Endodermal cell (in vitro differentiated cells): Measurements from ENCODE around the gene MBLAC1. TPM values are rescaled to one million over a fixed set of nuclear protein-coding genes. Genes with fewer than 3 reads are reported as not detected.

Experiments used
- DNase-seq: peaks from one replicate; pipeline ENCODE4 v3.0.0-alpha.2; 2017
- H3K27ac ChIP-seq: 2 replicates; pipeline ENCODE4 v1.5.1; 2013; ENCODE audit warnings: mild to moderate bottlenecking, low read depth, low read length, moderate library complexity
- H3K27me3 ChIP-seq: 2 replicates; pipeline ENCODE4 v1.6.1; 2013; ENCODE audit warnings: mild to moderate bottlenecking, low read length, moderate library complexity; ENCODE audit not compliant: insufficient read depth, control insufficient read depth, poor library complexity, severe bottlenecking
- H3K36me3 ChIP-seq: 2 replicates; pipeline ENCODE4 v1.7.0; 2013; ENCODE audit warnings: mild to moderate bottlenecking, low read length, moderate library complexity; ENCODE audit not compliant: control insufficient read depth, insufficient read depth
- H3K4me1 ChIP-seq: one replicate; pipeline ENCODE4 v1.7.0; 2013; ENCODE audit warnings: low read length; ENCODE audit not compliant: control insufficient read depth, insufficient read depth
- H3K4me3 ChIP-seq: 2 replicates; pipeline ENCODE4 v1.5.1; 2013; ENCODE audit warnings: mild to moderate bottlenecking, low read length, moderate library complexity
- H3K9ac ChIP-seq: 2 replicates; pipeline ENCODE4 v1.6.1; 2013; ENCODE audit warnings: mild to moderate bottlenecking, low read length, moderate library complexity; ENCODE audit not compliant: poor library complexity, severe bottlenecking; ENCODE audit errors: extremely low read depth
- H3K9me3 ChIP-seq: 2 replicates; pipeline ENCODE4 v1.6.1; 2013; ENCODE audit warnings: mild to moderate bottlenecking, low read length, moderate library complexity; ENCODE audit not compliant: control insufficient read depth
- H3K27ac Mint-ChIP-seq: 2 replicates; pipeline ENCODE4 v1.8.0; 2020; ENCODE audit warnings: mixed read lengths
- H3K27me3 Mint-ChIP-seq: 2 replicates; pipeline ENCODE4 v1.8.0; 2021; ENCODE audit warnings: mild to moderate bottlenecking, mixed read lengths; ENCODE audit not compliant: insufficient read depth
- H3K36me3 Mint-ChIP-seq: 2 replicates; pipeline ENCODE4 v1.8.0; 2020; ENCODE audit warnings: low read depth, mixed read lengths
- H3K4me1 Mint-ChIP-seq: 2 replicates; pipeline ENCODE4 v1.8.0; 2020; ENCODE audit warnings: mixed read lengths
- H3K4me3 Mint-ChIP-seq: 2 replicates; pipeline ENCODE4 v1.8.0; 2020; ENCODE audit warnings: mild to moderate bottlenecking, moderate library complexity, mixed read lengths
- H3K9me3 Mint-ChIP-seq: 2 replicates; pipeline ENCODE4 v1.8.0; 2020; ENCODE audit warnings: mild to moderate bottlenecking, mixed read lengths
- WGBS, 2 experiments: methylation state at CpG; one replicate each; pipeline versions ENCODE4 v1.1.5 to v1.1.7; 2013; ENCODE audit warnings: missing lambda C conversion rate in 2 of 2, mixed read lengths in 1 of 2; ENCODE audit not compliant: insufficient coverage in 1 of 2, insufficient read length in 1 of 2; 5-methylcytosine and 5-hydroxymethylcytosine counted together
- total RNA-seq, 2 donors: library from RNA; stranded (reverse); fragmentation: NEBNext Ultra II Directional in 1 of 2; extraction: Animal tissue kit (Norgen Biotek cat#: 25700) in 1 of 2; gene quantifications; 2 replicates in 1 of 2; 3 replicates in 1 of 2; pipeline ENCODE4 v1.2.1, GENCODE V29; 2021
- TF ChIP-seq, protein P1 (sequence below): fragments of 200-600 bp; sonication (generic); conservative IDR thresholded peaks from 2 replicates; pipeline ENCODE4 v1.5.0; 2021; ENCODE audit warnings: antibody characterized with exemption, mild to moderate bottlenecking

Gene MBLAC1
- total RNA-seq, 2 donors from 2014 or later, result 1.3 to 1.4 TPM

DNA sequence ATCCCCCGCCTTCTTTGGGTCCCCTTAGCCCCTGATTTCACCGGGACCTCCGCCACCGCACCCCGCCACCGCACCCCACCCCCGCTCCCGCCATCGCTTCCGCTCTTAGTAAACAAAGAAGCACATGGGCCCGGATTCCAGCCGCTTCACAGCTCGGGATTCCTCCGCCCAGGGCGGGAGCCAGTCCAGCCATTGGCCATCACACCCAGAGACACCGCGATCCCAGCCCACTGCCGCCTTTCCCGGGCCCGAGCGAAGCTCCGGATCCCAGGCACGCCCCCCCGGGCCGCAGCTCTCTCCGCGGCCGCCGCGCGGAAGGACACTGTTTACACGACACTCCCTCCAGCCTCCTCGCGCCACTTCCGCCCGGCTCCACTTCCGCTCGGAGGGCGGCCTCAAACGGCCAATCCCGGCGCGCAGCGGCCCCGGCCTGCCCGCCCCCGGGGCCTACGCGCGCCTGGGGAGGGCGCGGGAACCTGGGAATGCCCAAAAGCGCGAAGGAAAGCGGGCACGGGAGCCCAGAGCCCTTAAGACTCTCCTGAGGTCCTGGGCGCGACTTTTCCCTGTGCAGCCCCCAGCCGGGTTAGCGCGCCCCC, 26.2 kb upstream of the MBLAC1 start:
- no peaks in the 10 kb centered on the region for H3K27me3 ChIP-seq
- peak overlapping the region; percentile 89 for H3K4me3 Mint-ChIP-seq
- H3K9ac ChIP-seq, result peak overlapping the region; percentile 100
- peaks cover 17% of the 10 kb centered on the region for H3K4me1 Mint-ChIP-seq
- H3K27ac ChIP-seq, result peak overlapping the region; percentile 99
- H3K36me3 Mint-ChIP-seq, result peaks cover 69% of the 10 kb centered on the region
- no peaks in the 10 kb centered on the region for H3K9me3 ChIP-seq
- whole genome bisulfite sequencing, 2 experiments, result 0% methylated on average over 10 to 61 of the region's 61 CpGs
- H3K27ac Mint-ChIP-seq, result peak overlapping the region; percentile 97
- peaks cover 6% of the 10 kb centered on the region for H3K4me1 ChIP-seq
- peak overlapping the region; percentile 92 for H3K4me3 ChIP-seq
- H3K36me3 ChIP-seq, result peaks cover 54% of the 10 kb centered on the region
- peak; percentile 95 for DNase-seq
- TF ChIP-seq, protein P1, sequence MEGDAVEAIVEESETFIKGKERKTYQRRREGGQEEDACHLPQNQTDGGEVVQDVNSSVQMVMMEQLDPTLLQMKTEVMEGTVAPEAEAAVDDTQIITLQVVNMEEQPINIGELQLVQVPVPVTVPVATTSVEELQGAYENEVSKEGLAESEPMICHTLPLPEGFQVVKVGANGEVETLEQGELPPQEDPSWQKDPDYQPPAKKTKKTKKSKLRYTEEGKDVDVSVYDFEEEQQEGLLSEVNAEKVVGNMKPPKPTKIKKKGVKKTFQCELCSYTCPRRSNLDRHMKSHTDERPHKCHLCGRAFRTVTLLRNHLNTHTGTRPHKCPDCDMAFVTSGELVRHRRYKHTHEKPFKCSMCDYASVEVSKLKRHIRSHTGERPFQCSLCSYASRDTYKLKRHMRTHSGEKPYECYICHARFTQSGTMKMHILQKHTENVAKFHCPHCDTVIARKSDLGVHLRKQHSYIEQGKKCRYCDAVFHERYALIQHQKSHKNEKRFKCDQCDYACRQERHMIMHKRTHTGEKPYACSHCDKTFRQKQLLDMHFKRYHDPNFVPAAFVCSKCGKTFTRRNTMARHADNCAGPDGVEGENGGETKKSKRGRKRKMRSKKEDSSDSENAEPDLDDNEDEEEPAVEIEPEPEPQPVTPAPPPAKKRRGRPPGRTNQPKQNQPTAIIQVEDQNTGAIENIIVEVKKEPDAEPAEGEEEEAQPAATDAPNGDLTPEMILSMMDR, result no peak
- no peaks in the 10 kb centered on the region for H3K27me3 Mint-ChIP-seq
- H3K9me3 Mint-ChIP-seq, result no peaks in the 10 kb centered on the region

DNA sequence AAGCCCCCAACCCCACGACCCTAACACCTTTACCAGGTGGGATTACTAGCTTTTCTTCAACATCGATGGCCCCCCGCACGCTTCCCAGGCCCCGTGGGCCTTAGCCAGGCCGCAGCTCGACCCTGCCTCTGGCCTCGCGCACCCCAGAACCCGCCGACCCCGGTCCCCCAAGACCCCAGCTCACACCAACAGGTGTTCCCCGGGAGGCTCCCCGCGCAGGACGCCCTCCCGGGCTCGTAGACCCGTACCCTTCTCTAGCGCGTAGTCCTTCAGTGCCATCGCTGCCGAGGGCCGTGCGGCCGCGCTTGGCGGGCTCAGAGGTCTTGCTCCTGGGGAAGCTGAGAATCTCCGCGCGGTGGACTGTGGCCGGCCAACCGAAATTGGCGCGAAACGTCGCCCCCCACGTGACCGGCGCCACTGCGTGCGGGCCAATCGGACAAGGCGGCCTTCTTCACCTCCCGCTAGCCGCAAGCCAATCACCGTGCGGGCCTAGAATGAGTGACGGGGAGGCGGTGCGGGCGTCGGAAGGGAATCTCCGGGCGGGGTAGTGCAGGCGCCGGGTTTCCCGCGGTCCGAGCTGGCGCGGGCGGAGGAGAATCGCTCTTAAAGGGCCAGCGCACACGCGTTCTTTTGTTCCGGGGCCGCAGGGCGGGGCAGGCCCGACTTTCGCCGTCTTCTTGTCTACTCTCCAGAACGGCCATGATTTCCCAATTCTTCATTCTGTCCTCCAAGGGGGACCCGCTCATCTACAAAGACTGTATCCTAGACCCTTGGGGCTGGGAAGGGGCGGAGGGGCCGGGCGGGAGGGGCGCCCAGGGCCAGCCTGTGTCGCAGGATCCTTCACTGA, 25.5 kb upstream of the MBLAC1 start, which contains the start of the genes AP4M1 and MCM7:
TSS of gene AP4M1 (plus strand) at position 628 of the 847 bp plus-strand sequence. CDS start at position 700, 72 bp downstream.
TSS of gene MCM7 (minus strand) at position 382 of the 847 bp plus-strand sequence. CDS start at position 279, 103 bp downstream.
- TF ChIP-seq, protein P1, result no peak
- Histone ChIP-seq H3K9ac (peak within 1 kb of the TSS; percentile 100), H3K4me1 (peaks cover 6% of the 10 kb centered on the region), H3K27ac (peak within 1 kb of the TSS; percentile 99), H3K27me3 (no peaks in the 10 kb centered on the region), H3K9me3 (no peaks in the 10 kb centered on the region), H3K36me3 (peaks cover 51% of the 10 kb centered on the region), H3K4me3 (peak within 1 kb of the TSS; percentile 92)
- Mint-ChIP-seq H3K4me1 (peaks cover 17% of the 10 kb centered on the region), H3K27me3 (no peaks in the 10 kb centered on the region), H3K27ac (peak within 1 kb of the TSS; percentile 97), H3K4me3 (peak within 1 kb of the TSS; percentile 89), H3K36me3 (peaks cover 62% of the 10 kb centered on the region), H3K9me3 (no peaks in the 10 kb centered on the region)
- DNase-seq, result peak; percentile 99
- WGBS, 2 experiments, result 0% methylated on average over 59 to 80 of the region's 80 CpGs

DNA sequence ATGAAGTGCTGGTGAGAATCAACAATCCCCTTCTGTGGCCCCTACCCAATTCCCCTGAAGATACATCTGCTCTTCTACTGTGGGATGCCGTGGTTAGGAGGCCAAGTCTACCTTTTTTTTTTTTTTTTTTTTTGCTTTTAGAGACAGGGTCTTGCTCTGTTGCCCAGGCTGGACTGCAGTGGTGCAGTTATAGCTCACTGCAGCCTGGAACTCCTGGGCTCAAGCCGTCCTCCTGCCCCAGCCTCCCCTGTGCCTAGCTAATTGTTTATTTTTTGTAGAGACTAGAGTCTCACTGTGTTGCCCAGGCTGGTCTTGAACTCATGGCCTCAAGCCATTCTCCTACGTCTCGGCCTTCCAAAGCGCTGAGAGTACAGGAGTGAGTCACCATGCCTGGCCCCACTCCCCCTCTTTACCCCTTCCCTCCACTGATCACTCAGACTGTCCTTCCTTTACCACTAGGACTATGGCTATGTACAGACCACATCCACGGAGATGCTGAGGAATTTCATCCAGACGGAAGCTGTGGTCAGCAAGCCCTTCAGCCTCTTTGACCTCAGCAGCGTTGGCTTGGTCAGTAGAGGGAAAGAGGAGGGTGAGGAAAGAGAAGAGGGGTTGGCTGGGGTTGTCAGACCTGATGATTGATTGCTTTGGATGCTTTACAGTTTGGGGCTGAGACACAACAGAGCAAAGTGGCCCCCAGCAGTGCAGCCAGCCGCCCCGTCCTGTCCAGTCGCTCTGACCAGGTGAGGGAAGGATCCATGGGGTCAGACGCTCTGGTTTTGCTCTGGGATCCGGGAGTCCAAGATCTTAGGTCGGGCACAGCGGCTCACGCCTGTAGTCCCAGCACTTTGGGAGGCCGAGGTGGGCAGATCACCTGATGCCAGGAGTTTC, 23.6 kb upstream of the MBLAC1 start:
- peaks cover 6% of the 10 kb centered on the region for H3K4me1 ChIP-seq
- Mint-ChIP-seq H3K27ac (peak overlapping the region; percentile 97), H3K27me3 (no peaks in the 10 kb centered on the region), H3K4me3 (peak overlapping the region; percentile 89), H3K4me1 (peaks cover 17% of the 10 kb centered on the region), H3K36me3 (peaks cover 59% of the 10 kb centered on the region), H3K9me3 (no peaks in the 10 kb centered on the region)
- no peaks in the 10 kb centered on the region for H3K27me3 ChIP-seq
- no peaks in the 10 kb centered on the region for H3K9me3 ChIP-seq
- peak overlapping the region; percentile 92 for H3K4me3 ChIP-seq
- TF ChIP-seq, protein P1, result no peak
- WGBS, 2 experiments, result 74 to 90% methylated on average over 10 to 17 of the region's 17 CpGs
- DNase-seq, result no peak
- H3K27ac ChIP-seq, result no peak overlapping the region
- H3K9ac ChIP-seq, result peak overlapping the region; percentile 100
- H3K36me3 ChIP-seq, result peaks cover 44% of the 10 kb centered on the region
